Measurements from ENCODE around the gene TRPM3.

Gene TRPM3

GRCh38 chr9:70893580-70894122 lies 227.8 kb downstream of the TRPM3 start:
- no peak overlapping the region for H3K4me3 ChIP-seq (ENCODE audit: low read depth, low read length)
- TF ChIP-seq, protein P1, sequence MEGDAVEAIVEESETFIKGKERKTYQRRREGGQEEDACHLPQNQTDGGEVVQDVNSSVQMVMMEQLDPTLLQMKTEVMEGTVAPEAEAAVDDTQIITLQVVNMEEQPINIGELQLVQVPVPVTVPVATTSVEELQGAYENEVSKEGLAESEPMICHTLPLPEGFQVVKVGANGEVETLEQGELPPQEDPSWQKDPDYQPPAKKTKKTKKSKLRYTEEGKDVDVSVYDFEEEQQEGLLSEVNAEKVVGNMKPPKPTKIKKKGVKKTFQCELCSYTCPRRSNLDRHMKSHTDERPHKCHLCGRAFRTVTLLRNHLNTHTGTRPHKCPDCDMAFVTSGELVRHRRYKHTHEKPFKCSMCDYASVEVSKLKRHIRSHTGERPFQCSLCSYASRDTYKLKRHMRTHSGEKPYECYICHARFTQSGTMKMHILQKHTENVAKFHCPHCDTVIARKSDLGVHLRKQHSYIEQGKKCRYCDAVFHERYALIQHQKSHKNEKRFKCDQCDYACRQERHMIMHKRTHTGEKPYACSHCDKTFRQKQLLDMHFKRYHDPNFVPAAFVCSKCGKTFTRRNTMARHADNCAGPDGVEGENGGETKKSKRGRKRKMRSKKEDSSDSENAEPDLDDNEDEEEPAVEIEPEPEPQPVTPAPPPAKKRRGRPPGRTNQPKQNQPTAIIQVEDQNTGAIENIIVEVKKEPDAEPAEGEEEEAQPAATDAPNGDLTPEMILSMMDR (IDR thresholded peaks at IDR 0.05; ENCODE audit: low read depth, low read length), result no peak

DNA sequence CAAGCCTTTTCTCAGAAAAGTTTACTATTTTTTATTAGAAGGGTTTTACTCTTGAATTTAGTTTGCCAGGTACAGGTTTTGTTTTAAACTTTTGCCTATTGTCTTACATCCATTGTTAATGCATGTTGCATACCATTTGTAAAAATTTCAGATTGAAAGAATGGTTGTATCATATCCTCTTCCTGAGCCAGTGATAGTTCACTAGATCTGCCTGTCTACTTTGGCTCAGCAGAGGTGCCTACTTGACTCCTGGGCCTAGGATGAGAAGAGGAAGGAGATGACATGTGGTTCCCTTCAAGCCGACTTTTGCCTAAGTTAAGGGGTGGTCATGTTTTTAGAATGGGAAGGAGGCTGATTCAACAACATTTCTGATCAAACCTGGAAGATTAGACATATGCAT lies 232.9 kb downstream of the TRPM3 start:
- TF ChIP-seq, protein P1 (IDR thresholded peaks at IDR 0.05; ENCODE audit: low read depth, low read length), result no peak
- H3K4me3 ChIP-seq (ENCODE audit: low read depth, low read length), result no peak overlapping the region

DNA sequence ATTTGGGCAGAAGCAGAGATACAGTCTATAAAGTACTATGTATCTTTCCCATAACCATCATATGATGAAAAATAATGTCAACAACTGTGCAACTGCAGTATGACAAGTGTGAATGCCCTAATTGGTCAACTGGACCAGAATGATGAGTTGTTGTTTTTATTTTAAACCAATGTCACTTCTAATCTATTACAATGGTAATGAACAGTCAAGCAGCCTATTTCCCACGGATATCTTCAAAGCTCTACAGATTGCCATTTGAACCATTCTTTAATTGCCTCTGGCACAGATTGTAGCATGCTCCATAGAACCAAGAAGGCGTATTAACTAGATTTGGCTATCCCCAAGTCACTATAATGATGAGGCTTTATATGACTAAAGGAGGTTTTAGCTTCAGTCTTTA lies 233.6 kb downstream of the TRPM3 start:
- TF ChIP-seq, protein P1 (IDR thresholded peaks at IDR 0.05; ENCODE audit: low read depth, low read length), result no peak
- H3K4me3 ChIP-seq (ENCODE audit: low read depth, low read length), result no peak overlapping the region

GRCh38 chr9:70883963-70884793 lies 237.2 kb downstream of the TRPM3 start:
- TF ChIP-seq, protein P1 (IDR thresholded peaks at IDR 0.05; ENCODE audit: low read depth, low read length), result no peak
- no peak overlapping the region for H3K4me3 ChIP-seq (ENCODE audit: low read depth, low read length)

DNA sequence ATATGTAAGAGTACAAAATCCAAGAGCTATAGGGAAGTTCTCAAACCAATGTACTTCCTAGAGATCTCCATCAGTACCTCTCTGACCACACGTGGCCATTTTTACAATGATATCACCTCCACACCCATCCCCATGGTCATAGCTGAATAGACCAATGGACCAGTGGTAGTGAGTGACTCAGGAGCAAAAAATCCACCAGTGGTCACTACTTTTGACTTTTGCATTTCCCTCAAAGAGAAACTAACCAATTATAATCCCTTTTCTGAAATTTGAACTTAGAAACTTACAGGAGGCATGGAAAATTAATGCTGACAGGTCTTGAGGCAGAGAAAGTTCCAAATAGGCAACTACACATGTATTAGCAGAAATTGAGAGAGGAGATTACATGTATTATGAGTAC lies 238.4 kb downstream of the TRPM3 start:
- H3K4me3 ChIP-seq (ENCODE audit: low read depth, low read length), result no peak overlapping the region
- TF ChIP-seq, protein P1 (IDR thresholded peaks at IDR 0.05; ENCODE audit: low read depth, low read length), result no peak

DNA sequence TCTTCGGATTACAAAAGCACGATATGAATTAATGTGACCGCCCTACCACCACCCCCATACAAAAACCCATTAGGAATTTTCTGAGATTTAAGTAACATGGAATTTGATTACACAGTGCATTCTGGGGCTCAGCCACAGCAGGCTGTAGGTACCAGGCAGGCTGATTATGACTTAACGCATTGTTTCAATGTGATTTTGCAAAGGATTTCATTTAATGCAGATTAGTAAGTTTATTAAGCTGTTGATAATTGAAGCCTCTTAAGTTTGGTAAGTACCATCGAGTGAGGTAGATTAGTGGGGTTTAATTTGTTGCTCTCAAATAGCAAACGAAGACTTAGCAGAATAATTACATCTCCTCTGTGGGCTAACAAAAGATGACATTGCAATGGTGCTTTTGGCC lies 240.1 kb downstream of the TRPM3 start:
- H3K4me3 ChIP-seq (ENCODE audit: low read depth, low read length), result no peak overlapping the region
- TF ChIP-seq, protein P1 (IDR thresholded peaks at IDR 0.05; ENCODE audit: low read depth, low read length), result no peak

GRCh38 chr9:70880535-70880934 lies 240.9 kb downstream of the TRPM3 start:
- TF ChIP-seq, protein P1 (IDR thresholded peaks at IDR 0.05; ENCODE audit: low read depth, low read length), result no peak

More at GRCh38 chr9:70880535-70880934, 240.9 kb downstream of the TRPM3 start:
- H3K4me3 ChIP-seq (ENCODE audit: low read depth, low read length), result no peak overlapping the region

All from WI38 (cell line).